ENCODE measurements around the gene GPC5.
"Not testable (repeated sequence)": the region's sequence is repeated elsewhere in the genome, so short reads cannot be mapped to it uniquely, and the experiment has no call there.

GPC5 gene

DNA sequence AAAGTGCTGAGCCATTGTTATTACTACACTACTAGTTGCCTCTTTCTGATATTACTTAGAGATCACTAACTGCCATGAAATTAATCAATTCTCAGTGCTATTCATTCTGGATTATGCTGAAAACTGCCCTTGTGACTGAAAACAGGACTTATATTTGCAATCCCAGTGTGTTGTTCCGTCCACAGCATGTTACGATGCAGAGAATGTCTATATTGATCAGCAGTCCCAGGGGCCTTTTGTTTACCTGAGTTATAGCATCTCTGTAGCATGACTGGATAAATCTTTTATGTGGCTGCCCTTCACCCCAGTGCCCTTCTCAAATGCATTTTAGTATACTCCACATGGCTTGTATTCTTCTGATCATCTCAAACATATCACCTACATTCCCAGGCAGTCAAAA, 251.0 kb downstream of the GPC5 start:
- no peak for DNase-seq (ENCODE audit: low read depth in 2 of 2)

- DNase-seq (ENCODE audit: low read depth in 2 of 2), result no peak
Observed at GRCh38 chr13:91652404-91653301, 254.2 kb downstream of the GPC5 start.

DNA sequence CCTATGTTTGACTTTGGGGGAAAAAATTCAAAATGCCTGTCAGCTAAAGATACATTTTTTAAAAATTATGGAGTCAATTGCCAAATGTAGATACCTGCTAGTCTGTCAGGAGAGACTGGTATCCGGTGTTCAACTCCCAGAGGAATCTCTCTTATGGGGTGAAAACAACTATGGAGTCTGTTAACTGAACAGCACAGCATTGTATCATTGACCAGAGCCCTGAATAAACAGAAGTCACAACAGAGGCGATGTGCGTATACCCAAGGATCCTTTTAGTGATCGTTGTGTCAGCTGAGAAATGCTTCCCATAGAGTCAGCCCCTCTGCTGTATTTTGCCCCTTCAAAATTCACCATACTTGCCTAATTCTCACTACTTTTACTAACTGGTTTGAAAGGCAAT, 257.3 kb downstream of the GPC5 start:
- DNase-seq (ENCODE audit: low read depth in 2 of 2), result no peak

- DNase-seq (ENCODE audit: low read depth in 2 of 2), result no peak
Observed at GRCh38 chr13:91657283-91657682, 258.9 kb downstream of the GPC5 start.

DNA sequence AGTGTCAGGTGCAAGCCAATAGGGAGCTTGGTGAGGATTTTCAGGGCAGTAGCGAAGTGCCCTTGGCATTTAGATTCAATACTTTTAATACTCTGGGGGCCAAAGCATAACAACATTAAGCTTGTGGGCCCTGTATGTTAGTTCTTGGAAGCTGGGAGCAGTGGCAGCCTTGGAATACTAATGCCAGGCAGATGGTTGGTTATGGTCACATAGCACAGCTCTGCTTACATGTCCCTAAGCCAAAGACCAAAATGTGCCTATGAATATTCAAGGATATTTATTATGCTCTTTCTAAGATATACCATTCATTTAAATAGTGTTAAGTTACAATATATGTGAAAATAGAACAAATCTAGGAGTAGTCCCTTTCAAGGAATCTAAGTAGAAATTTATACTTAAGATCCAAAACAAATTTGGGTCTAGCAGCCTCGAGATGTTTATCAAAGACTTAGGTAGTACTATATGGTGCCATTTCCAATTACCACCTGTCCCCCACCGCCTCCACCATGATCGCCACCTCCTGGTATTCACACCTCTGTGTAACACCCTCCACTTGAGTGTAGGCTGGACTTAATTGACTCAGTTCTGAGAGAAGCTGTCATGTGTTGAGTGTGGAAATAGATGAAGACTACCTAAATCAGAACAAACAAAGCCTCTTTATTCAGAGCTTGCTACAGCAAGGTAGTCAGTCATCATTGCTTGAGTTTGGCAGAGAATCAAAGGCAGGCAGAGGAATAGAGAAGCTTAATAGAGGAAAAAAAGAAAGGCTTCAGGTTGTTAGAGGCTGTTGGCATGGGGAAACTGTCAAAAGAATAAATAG, 261.0 kb downstream of the GPC5 start:
- no peak for DNase-seq (ENCODE audit: low read depth in 2 of 2)

- DNase-seq (ENCODE audit: low read depth in 2 of 2), result no peak
Observed at GRCh38 chr13:91660076-91660415, 261.6 kb downstream of the GPC5 start.

DNA sequence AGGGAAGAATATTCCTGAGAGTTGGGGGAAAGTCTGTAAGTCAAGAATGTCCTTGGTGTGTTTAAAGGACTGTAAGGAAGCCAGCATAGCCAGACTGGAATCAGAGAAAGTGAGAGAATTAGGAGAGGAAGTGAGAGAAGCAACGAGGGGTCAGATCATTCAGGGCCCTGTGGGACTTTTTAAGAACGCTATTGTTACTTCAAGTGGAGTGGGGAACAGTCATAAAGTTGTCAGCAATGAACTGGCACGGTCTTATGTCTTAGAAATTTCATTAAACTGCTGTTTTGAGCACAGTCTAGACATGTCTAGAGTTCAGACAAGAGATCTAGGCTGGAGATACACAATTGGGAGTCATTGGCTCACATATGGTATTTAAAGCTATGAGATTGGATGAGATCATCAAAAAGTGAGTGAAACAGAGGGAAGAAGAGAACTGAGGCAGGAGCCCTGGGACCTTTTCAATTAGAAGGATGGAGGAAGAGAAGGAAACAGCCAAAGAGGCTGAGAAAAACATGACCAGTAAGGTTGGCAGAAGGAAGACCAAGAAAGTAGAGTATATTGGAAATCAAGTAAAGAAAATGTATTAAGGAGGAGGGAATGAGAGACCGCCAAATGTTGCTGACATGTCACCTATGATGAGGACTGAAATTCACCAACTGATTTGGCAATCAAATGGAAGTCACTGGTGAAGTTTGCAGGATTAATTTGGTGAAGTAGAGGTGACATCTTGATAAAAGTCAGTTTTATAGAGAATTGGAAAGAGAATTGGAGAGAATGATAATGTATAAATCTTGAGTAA, 263.5 kb downstream of the GPC5 start:
- DNase-seq (ENCODE audit: low read depth in 2 of 2), result no peak

- DNase-seq (ENCODE audit: low read depth in 2 of 2), result no peak
Observed at GRCh38 chr13:91664039-91664438, 265.6 kb downstream of the GPC5 start.

DNA sequence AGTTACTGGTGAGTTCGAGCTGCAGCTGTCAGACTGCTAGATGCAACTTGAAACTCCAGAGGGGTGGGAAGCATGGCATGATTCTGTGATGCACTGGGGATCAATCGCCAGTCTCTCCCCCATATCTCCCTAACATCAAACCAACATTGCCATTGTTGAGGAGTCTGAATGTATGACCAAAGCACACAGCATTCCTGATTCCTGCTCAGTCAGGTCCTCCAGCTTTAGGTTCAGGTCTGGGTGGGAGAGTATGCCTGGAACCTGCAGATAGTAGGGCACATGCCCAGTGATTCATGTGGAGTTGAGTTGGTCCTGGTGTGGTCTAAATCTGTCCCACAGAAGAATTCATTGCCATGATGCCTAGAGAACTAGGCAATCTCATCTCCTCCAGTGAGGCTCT, 269.1 kb downstream of the GPC5 start:
- no peak for DNase-seq (ENCODE audit: low read depth in 2 of 2)

DNA sequence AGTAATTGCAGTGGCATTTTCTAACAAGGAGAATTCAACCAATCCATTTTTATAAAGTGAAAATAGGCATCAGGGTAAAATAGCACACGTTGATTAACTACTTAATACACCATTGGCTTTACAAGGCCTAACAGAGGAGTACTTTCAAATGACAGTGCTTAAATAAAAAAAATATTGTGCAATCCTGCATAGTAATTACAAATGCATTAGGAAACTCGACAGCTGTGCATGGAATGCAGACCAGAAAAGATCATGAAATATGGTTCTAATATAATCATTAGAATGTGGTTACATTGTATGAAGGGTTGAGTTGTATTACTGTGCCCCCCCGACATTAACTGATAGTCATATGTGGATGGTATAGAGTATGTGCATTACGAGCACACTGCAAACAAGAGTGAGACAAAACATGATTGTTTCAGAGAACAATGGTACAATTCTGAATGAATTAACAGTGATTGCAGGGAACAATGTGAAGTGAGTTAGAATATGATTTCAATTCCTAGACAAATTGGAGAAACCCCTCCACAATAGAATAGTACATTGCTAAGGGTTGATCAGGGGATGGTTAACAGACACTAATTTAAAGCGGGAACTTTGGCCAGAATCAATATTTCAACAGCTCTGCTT, 270.6 kb downstream of the GPC5 start:
- no peak for DNase-seq (ENCODE audit: low read depth in 2 of 2)

GRCh38 chr13:91674347-91674746, 275.9 kb downstream of the GPC5 start:
- DNase-seq (ENCODE audit: low read depth in 2 of 2), result not testable (repeated sequence)

DNA sequence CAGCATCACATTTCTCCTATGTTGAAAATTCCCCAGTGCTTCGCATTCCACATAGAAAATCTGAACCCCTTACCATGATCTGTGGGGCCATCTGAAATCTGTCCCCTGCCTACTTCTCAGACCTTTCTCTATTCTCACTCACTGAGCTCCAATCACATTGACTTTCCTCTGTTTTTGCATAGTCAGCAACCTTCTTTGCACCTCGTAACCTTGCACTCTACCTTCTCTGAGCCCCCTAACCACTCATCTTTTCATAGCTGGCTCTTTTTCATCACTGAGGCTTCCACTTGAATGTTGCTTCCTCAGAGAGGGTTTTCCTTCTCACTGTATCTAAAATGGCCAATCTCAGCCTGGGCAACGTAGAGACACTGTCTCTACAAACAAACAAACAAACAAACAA, 286.3 kb downstream of the GPC5 start:
- no peak for DNase-seq (ENCODE audit: low read depth in 2 of 2)

DNA sequence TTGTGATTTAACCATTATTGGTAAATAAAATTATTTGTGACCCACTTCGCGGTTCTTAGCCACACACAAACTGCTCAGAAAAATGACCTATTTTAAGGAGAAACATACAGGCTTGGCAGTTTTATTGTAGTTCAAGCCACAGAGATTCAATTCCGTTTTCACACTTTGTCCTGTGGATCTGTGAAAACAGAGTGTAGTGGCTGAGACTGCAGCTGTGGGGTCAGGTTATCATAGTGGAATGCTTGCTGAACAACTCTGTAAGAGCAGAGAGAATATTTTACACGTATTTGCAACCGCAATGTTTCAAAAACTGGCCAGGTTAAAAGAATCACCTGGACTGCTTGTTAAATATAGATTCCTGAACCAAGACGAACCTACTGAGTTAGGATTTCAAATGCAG, 292.5 kb downstream of the GPC5 start:
- no peak for DNase-seq (ENCODE audit: low read depth in 2 of 2)

GRCh38 chr13:91693466-91693865, 295.0 kb downstream of the GPC5 start:
- no peak for DNase-seq (ENCODE audit: low read depth in 2 of 2)

GRCh38 chr13:91698308-91698707, 299.9 kb downstream of the GPC5 start:
- DNase-seq (ENCODE audit: low read depth in 2 of 2), result no peak

- DNase-seq (ENCODE audit: low read depth in 2 of 2), result no peak
Observed at GRCh38 chr13:91698767-91699166, 300.3 kb downstream of the GPC5 start.

DNA sequence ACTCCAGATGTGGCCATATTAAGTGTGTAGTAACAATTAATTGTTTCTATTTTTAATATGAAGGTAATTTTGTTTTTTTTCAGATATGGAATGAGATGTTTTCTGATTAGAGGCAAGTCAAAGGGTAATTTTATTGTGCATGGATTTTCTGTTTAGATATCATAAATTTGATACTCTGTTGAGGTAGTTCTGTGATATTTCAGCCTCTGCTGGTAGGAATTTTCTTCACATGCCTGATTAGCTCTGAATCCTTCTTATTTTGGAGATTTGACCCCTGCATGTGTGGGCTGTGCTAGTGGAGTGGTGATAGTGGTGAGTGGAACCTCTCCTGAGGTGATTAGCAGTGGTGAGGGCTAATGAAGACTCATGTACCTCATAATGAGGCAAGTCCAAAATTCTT, 301.4 kb downstream of the GPC5 start:
- no peak for DNase-seq (ENCODE audit: low read depth in 2 of 2)

- DNase-seq (ENCODE audit: low read depth in 2 of 2), result no peak
Observed at GRCh38 chr13:91701975-91702374, 303.6 kb downstream of the GPC5 start.

- DNase-seq (ENCODE audit: low read depth in 2 of 2), result no peak
Observed at GRCh38 chr13:91702411-91702810, 304.0 kb downstream of the GPC5 start.

GRCh38 chr13:91704398-91704797, 306.0 kb downstream of the GPC5 start:
- DNase-seq (ENCODE audit: low read depth in 2 of 2), result no peak

GRCh38 chr13:91708558-91708957, 310.1 kb downstream of the GPC5 start:
- DNase-seq (ENCODE audit: low read depth in 2 of 2), result no peak

DNA sequence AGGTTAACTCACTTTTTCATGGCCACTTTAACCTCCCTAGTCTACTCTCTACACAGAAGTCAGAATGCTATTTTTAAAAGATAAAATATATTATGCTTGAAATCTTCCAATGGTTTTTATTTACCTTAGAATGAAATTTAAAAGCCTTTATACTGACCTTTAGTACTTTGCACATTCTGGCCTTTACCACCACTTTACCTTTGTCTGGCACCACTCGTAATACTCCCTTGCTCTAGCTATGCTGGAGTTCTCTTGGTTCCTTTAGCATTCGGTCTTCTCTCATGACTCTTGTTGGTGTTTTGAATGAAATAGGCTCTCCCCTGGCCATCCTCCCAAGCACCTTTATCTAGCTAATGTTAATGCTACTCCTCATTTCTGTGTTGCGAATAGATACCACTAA, 310.8 kb downstream of the GPC5 start:
- DNase-seq (ENCODE audit: low read depth in 2 of 2), result no peak
